Measurements from ENCODE around the gene COTL1. TPM values are rescaled to one million over a fixed set of nuclear protein-coding genes. Genes with fewer than 3 reads are reported as not detected.

Gene COTL1
- total RNA-seq, 1 donor from 2014 or later, result 359 TPM

GRCh38 chr16:84530590-84530989, 87.3 kb downstream of the COTL1 start:
- Histone ChIP-seq H4K20me1 (ENCODE audit: insufficient read depth, low read length) (no peaks in the 10 kb centered on the region), H3K27ac (ENCODE audit: low read depth, low read length) (no peak overlapping the region), H3K4me3 (ENCODE audit: insufficient read depth, low read depth, low read length) (no peak overlapping the region), H3K36me3 (ENCODE audit: insufficient read depth, low read length) (no peaks in the 10 kb centered on the region), H3K4me1 (ENCODE audit: insufficient read depth, low read length) (peaks cover 38% of the 10 kb centered on the region), H3K27me3 (ENCODE audit: insufficient read depth, low read length) (peaks cover 4% of the 10 kb centered on the region), H2AFZ (ENCODE audit: low read depth, low read length) (no peak overlapping the region), H3K79me2 (ENCODE audit: insufficient read depth, low read length) (no peaks in the 10 kb centered on the region), H3K9ac (ENCODE audit: low read length) (no peak overlapping the region), H3K4me2 (ENCODE audit: low read length) (no peak overlapping the region), H3K9me3 (ENCODE audit: insufficient read depth, low read depth, low read length) (peaks cover 9% of the 10 kb centered on the region)
- H3K27ac Mint-ChIP-seq (ENCODE audit: unreplicated experiment), result no peak overlapping the region
- DNase-seq (ENCODE audit: low read depth), result no peak
- peaks cover 15% of the 10 kb centered on the region for H3K9me3 Mint-ChIP-seq (ENCODE audit: unreplicated experiment)
- TF ChIP-seq CTCF (IDR thresholded peaks at IDR 0.05; ENCODE audit: insufficient read depth, low read depth, low read length) (no peak), EZH2 (IDR thresholded peaks at IDR 0.05; ENCODE audit: insufficient read depth, low read length) (no peak)
- H3K4me1 Mint-ChIP-seq (ENCODE audit: low read depth, unreplicated experiment), result peaks cover 27% of the 10 kb centered on the region
- peaks cover 4% of the 10 kb centered on the region for H3K27me3 Mint-ChIP-seq (ENCODE audit: low read depth, unreplicated experiment)
- FAIRE-seq, result no peak
- H3K4me3 Mint-ChIP-seq (ENCODE audit: unreplicated experiment), result no peak overlapping the region
- H3K36me3 Mint-ChIP-seq (ENCODE audit: low read depth, unreplicated experiment), result peaks cover 9% of the 10 kb centered on the region

- peak overlapping the region; percentile 20 for H3K27ac Mint-ChIP-seq (ENCODE audit: unreplicated experiment)
- H2AFZ ChIP-seq (ENCODE audit: low read depth, low read length), result no peak overlapping the region
- no peak overlapping the region for H3K27ac ChIP-seq (ENCODE audit: low read depth, low read length)
- peaks cover 38% of the 10 kb centered on the region for H3K4me1 ChIP-seq (ENCODE audit: insufficient read depth, low read length)
- no peak for DNase-seq (ENCODE audit: low read depth)
- H3K4me2 ChIP-seq (ENCODE audit: low read length), result no peak overlapping the region
- peaks cover 9% of the 10 kb centered on the region for H3K9me3 ChIP-seq (ENCODE audit: insufficient read depth, low read depth, low read length)
- H3K9me3 Mint-ChIP-seq (ENCODE audit: unreplicated experiment), result peaks cover 15% of the 10 kb centered on the region
- peaks cover 4% of the 10 kb centered on the region for H3K27me3 ChIP-seq (ENCODE audit: insufficient read depth, low read length)
- no peaks in the 10 kb centered on the region for H3K79me2 ChIP-seq (ENCODE audit: insufficient read depth, low read length)
- H3K4me3 Mint-ChIP-seq (ENCODE audit: unreplicated experiment), result no peak overlapping the region
- H3K27me3 Mint-ChIP-seq (ENCODE audit: low read depth, unreplicated experiment), result peaks cover 4% of the 10 kb centered on the region
- H3K36me3 ChIP-seq (ENCODE audit: insufficient read depth, low read length), result no peaks in the 10 kb centered on the region
- no peak overlapping the region for H3K9ac ChIP-seq (ENCODE audit: low read length)
- no peaks in the 10 kb centered on the region for H4K20me1 ChIP-seq (ENCODE audit: insufficient read depth, low read length)
- H3K4me3 ChIP-seq (ENCODE audit: insufficient read depth, low read depth, low read length), result no peak overlapping the region
- H3K36me3 Mint-ChIP-seq (ENCODE audit: low read depth, unreplicated experiment), result peaks cover 7% of the 10 kb centered on the region
- peaks cover 23% of the 10 kb centered on the region for H3K4me1 Mint-ChIP-seq (ENCODE audit: low read depth, unreplicated experiment)
- TF ChIP-seq CTCF (IDR thresholded peaks at IDR 0.05; ENCODE audit: insufficient read depth, low read depth, low read length) (no peak), EZH2 (IDR thresholded peaks at IDR 0.05; ENCODE audit: insufficient read depth, low read length) (no peak)
- no peak for FAIRE-seq
Measured at GRCh38 chr16:84529607-84530006, 88.3 kb downstream of the COTL1 start.

GRCh38 chr16:84528322-84528721, 89.6 kb downstream of the COTL1 start:
- Mint-ChIP-seq H3K4me3 (ENCODE audit: unreplicated experiment) (no peak overlapping the region), H3K4me1 (ENCODE audit: low read depth, unreplicated experiment) (peaks cover 23% of the 10 kb centered on the region), H3K36me3 (ENCODE audit: low read depth, unreplicated experiment) (peaks cover 7% of the 10 kb centered on the region), H3K27ac (ENCODE audit: unreplicated experiment) (no peak overlapping the region), H3K27me3 (ENCODE audit: low read depth, unreplicated experiment) (peaks cover 4% of the 10 kb centered on the region), H3K9me3 (ENCODE audit: unreplicated experiment) (peaks cover 15% of the 10 kb centered on the region)
- FAIRE-seq (no peak), DNase-seq (ENCODE audit: low read depth) (no peak)
- Histone ChIP-seq H3K4me3 (ENCODE audit: insufficient read depth, low read depth, low read length) (no peak overlapping the region), H3K36me3 (ENCODE audit: insufficient read depth, low read length) (no peaks in the 10 kb centered on the region), H3K27ac (ENCODE audit: low read depth, low read length) (no peak overlapping the region), H3K4me2 (ENCODE audit: low read length) (no peak overlapping the region), H3K4me1 (ENCODE audit: insufficient read depth, low read length) (peaks cover 38% of the 10 kb centered on the region), H3K9me3 (ENCODE audit: insufficient read depth, low read depth, low read length) (peaks cover 9% of the 10 kb centered on the region), H3K9ac (ENCODE audit: low read length) (no peak overlapping the region), H3K79me2 (ENCODE audit: insufficient read depth, low read length) (no peaks in the 10 kb centered on the region), H4K20me1 (ENCODE audit: insufficient read depth, low read length) (no peaks in the 10 kb centered on the region), H3K27me3 (ENCODE audit: insufficient read depth, low read length) (no peaks in the 10 kb centered on the region), H2AFZ (ENCODE audit: low read depth, low read length) (no peak overlapping the region)
- TF ChIP-seq EZH2 (IDR thresholded peaks at IDR 0.05; ENCODE audit: insufficient read depth, low read length) (no peak), CTCF (IDR thresholded peaks at IDR 0.05; ENCODE audit: insufficient read depth, low read depth, low read length) (no peak)

All from astrocyte (in vitro differentiated cells and primary cell).